Measurements from ENCODE around the gene TMEM182.

The TMEM182 gene

DNA sequence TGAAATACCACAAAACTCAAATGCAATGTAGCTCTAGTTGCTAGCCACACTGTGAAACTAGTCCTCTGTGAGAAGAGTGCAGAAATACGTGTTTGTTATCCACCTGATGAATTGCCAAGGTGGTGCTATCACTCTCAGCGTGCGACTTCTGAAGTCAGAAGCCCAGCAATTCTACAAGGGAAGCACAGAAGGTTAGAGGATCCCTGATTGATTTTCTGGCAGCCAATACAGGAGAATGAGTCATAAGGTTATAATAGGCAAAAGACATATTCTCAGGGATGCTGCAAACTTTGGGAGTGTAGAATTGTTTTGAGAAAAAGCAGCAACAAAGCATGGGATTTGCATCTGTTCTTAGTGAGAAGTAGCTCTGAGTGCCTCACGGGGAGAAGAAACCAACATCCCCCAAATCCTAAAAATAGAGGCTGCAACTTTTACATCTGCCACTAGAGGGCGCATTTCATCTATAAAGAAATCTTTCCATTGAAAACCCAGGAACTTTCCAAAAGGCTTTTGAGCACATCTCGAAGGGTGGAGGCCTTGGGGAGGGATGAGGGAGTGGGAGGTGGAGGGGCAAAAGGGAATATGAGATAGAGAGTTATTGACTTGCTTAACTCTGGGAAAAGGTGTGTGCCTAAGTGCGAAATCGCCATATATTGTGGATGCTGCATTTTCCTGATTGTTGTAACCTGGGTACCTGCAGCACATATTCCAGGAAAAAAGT lies 78.0 kb downstream of the TMEM182 start:
- TF ChIP-seq, protein P1, sequence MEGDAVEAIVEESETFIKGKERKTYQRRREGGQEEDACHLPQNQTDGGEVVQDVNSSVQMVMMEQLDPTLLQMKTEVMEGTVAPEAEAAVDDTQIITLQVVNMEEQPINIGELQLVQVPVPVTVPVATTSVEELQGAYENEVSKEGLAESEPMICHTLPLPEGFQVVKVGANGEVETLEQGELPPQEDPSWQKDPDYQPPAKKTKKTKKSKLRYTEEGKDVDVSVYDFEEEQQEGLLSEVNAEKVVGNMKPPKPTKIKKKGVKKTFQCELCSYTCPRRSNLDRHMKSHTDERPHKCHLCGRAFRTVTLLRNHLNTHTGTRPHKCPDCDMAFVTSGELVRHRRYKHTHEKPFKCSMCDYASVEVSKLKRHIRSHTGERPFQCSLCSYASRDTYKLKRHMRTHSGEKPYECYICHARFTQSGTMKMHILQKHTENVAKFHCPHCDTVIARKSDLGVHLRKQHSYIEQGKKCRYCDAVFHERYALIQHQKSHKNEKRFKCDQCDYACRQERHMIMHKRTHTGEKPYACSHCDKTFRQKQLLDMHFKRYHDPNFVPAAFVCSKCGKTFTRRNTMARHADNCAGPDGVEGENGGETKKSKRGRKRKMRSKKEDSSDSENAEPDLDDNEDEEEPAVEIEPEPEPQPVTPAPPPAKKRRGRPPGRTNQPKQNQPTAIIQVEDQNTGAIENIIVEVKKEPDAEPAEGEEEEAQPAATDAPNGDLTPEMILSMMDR (IDR thresholded peaks at IDR 0.05; ENCODE audit: control extremely low read depth, extremely low read depth, low read depth, missing control alignments), result peak; percentile 64
- DNase-seq (ENCODE audit: extremely low spot score), result peak; percentile 41
- ChIA-PET POLR2A (no interaction called here), CTCF (interaction anchor here (0.9 to 3.8 kb wide), 14 partner anchors 9 to 322 kb away, joined by 3 to 42 read pairs (median 4); no protein-coding TSS in a partner anchor)

DNA sequence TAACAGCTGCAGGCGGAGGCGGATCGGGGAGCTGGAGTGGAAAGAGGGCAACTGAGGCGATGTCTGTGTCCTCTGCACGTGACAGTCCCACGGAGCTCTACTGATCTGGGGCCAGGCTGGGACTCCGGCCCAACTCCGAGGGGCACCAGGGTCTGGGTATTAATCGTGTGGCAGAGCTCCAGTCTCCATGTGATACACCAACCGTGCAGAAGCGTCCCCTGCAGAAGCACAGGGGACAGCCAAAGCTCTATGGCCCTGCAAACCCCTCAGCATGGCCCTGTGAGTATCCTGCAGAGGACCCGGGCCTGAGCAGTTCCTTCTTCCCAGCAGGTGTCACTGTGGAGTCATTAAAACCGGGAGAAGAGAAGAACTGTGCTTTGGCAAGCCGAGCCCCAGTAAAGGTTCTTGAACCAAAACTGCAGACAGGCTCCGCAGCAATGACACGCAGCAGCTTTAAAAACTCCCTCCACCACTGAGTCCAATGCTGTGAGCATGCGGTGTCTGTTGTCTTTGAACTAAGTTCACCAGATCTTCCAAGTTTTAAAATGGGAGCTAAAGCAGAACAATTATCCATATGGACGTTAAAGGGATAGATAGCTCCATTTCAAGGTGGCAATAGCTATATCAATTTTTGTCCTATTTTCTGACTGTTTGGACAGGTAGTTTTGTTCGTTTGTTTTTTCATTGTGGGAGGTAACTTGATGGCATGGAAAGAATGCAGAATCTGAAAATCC lies 79.4 kb downstream of the TMEM182 start:
- TF ChIP-seq, protein P1 (IDR thresholded peaks at IDR 0.05; ENCODE audit: control extremely low read depth, extremely low read depth, low read depth, missing control alignments), result peak; percentile 70
- ChIA-PET POLR2A (no interaction called here), CTCF (interaction anchor here (0.8 to 3.8 kb wide), 15 partner anchors 11 to 321 kb away, joined by 3 to 42 read pairs (median 5); no protein-coding TSS in a partner anchor)

DNA sequence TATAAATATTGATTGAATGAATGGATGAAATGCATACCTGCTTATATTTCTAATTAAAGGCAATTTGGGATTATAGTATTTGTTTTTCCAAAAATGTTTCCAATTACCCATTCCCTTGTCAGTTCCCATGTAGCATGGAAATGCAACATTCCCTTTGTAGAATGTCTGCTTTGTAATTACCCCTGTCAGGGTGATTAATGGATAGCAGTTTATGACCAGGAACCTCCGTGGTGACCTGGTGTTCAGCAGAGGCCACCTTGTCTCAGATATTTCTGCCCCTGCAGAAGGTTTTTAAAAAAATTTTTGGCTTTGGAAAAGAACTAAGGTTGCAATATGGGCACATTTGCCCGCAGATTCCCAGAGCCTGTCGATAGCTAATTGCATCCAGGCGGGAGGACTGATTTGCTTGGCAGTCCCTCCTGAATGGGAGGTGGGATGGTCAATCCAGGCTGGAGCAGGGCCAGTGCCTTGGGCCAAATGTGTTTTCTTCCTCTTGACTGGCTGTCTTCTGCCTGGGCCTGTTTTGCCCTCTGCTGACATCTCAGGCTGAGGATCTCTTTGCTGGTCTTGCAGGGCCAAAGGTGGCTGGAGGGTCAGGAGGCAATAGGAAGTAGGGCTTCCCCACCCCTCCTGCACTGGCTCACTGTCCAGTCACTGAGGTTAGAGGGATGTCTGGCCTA lies 82.1 kb downstream of the TMEM182 start:
- CTCF ChIA-PET, result no interaction called here
- POLR2A ChIA-PET, result no interaction called here
- TF ChIP-seq, protein P1 (IDR thresholded peaks at IDR 0.05; ENCODE audit: control extremely low read depth, extremely low read depth, low read depth, missing control alignments), result no peak
- no peak for DNase-seq (ENCODE audit: extremely low spot score)

More for the DNA sequence above, 79.4 kb downstream of the TMEM182 start:
- peak; percentile 43 for DNase-seq (ENCODE audit: extremely low spot score)

DNA sequence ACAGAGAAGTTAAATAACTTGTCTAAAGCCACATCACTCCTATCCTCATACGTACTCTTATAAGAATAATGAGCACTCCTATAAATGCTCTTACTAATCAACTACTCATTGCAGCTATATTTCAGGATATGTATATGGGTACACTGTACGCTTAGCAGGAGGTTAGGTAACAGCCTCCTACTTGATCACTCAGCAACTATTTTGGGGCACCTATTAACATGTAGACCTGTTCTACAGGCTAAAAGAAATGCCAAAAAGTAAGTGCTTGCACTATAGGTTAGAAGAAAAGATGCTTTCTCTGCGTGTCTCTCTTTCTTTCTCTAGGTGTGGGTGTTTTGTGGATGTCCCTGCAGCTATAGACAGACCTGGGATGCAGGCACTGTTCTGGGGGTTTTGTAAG lies 83.1 kb downstream of the TMEM182 start:
- DNase-seq (ENCODE audit: extremely low spot score), result no peak

DNA sequence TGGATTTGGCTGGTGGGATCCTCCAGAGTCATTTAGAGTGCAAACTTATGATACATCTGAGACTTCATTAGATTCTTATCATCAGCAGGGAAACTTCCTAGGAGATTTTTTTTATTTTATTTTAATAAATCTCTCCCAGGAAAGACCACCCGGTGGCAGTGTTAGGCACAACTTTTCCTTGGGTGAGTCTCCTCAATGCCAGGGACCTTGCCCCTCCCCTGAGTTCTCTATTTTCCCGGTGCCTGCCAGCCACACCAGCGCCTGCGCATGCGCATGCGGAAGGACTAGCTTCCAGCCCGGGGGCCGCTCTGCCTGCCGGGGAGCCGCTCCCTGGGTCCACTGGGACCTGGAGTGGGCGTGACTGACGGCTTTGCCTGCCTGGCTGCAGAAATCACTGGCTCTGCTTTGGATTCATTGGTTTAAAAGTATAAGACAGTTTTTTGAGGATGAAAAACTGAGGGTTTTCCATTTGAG lies 86.6 kb downstream of the TMEM182 start:
- ChIA-PET POLR2A (no interaction called here), CTCF (interaction anchor here (1.2 kb wide), 1 partner anchor 9 kb away, joined by 4 read pairs; no protein-coding TSS in a partner anchor)
- TF ChIP-seq, protein P1 (IDR thresholded peaks at IDR 0.05; ENCODE audit: control extremely low read depth, extremely low read depth, low read depth, missing control alignments), result no peak
- DNase-seq (ENCODE audit: extremely low spot score), result peak; percentile 23

More for the DNA sequence above, 83.1 kb downstream of the TMEM182 start:
- POLR2A ChIA-PET, result no interaction called here
- TF ChIP-seq, protein P1 (IDR thresholded peaks at IDR 0.05; ENCODE audit: control extremely low read depth, extremely low read depth, low read depth, missing control alignments), result no peak
- CTCF ChIA-PET, result no interaction called here

DNA sequence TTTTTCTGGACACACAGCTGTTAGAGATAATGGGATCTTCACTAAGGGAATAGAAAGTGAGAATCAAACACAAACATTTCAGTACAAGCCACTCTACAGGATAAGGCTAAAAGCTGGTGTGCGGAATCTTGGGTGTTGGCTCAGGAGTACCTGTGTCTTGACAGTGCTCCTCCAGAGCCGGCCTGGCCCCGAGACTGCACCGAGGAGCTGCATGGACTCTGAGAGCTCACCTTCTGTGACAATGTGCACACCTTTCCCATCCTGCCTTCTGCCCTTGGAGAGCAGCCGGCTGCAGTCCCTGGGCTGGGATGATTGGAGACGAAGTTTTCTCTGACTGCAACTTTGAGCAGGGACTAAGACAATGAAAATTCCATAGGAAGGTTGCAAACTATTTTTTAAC lies 89.1 kb downstream of the TMEM182 start:
- no peak for DNase-seq (ENCODE audit: extremely low spot score)
- CTCF ChIA-PET, result interaction anchor here (2.4 kb wide), 1 partner anchor 10 kb away, joined by 10 read pairs; no protein-coding TSS in a partner anchor
- POLR2A ChIA-PET, result no interaction called here
- TF ChIP-seq, protein P1 (IDR thresholded peaks at IDR 0.05; ENCODE audit: control extremely low read depth, extremely low read depth, low read depth, missing control alignments), result no peak
